ENCODE data around the gene DNAL4. TPM values are rescaled to one million over a fixed set of nuclear protein-coding genes. Genes with fewer than 3 reads are reported as not detected.
A peak's percentile ranks its signal among the peaks of the same experiment; 100 is the strongest.

The DNAL4 gene
- total RNA-seq, 2 donors from 2014 or later, result 12.3 TPM

DNA sequence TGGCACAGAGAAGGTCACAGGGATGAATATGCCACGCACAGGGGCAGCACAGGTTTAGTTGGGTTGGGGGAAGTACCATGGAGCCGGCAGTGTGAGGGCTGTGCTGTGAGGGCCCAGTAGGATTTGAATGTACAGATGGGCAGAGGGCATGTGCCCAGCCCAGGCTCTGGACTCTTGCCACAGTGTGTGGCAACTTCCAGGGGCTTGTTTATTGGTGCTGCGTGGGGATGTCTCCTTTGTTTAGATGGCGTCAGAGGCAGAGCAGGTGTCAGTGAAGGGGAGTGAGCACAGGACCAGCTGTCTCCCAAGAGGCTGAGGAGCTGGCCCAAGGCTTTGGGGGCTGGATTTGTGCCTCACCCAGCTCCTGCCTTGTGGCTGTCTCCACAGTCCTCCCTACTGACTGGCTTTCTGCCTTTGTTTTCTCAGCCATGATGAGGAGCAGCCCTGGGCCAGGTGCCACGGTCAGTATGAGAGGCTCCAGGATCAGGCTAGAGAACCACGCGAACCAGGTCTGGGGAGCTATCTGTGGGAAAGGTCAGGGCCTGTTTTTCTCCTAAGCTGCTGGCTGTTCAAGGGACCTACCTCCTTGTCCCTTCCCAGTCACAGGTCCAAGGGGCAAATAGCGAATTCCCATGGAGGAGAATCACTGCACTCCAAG, 60.1 kb downstream of the DNAL4 start:
- TF ChIP-seq, protein P1, sequence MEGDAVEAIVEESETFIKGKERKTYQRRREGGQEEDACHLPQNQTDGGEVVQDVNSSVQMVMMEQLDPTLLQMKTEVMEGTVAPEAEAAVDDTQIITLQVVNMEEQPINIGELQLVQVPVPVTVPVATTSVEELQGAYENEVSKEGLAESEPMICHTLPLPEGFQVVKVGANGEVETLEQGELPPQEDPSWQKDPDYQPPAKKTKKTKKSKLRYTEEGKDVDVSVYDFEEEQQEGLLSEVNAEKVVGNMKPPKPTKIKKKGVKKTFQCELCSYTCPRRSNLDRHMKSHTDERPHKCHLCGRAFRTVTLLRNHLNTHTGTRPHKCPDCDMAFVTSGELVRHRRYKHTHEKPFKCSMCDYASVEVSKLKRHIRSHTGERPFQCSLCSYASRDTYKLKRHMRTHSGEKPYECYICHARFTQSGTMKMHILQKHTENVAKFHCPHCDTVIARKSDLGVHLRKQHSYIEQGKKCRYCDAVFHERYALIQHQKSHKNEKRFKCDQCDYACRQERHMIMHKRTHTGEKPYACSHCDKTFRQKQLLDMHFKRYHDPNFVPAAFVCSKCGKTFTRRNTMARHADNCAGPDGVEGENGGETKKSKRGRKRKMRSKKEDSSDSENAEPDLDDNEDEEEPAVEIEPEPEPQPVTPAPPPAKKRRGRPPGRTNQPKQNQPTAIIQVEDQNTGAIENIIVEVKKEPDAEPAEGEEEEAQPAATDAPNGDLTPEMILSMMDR (IDR thresholded peaks at IDR 0.05), result no peak
- peak; percentile 72 for DNase-seq (ENCODE audit: low spot score)

DNA sequence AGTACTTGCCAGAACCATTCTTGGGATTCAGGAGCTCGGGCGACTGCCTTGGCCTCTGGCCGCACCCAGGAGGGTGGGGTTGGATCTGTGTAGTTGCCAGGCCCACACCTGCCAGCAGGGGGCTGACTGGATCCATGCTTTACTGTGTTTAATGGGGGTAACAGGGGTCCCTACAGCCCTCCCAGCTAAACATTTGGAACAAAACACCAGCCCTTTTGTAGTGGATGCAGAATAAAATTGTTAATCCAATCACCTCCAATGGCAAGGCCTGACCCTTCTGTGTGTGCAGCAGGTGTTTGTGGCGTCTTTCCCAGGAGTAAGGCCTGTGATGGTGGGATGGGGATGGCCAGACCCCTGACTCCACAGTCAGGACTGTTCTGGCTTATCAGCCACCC, 60.6 kb downstream of the DNAL4 start:
- H3K36me3 ChIP-seq, result peaks cover 72% of the 10 kb centered on the region
- H3K27me3 ChIP-seq, result no peaks in the 10 kb centered on the region
- no peak overlapping the region for H3K4me3 ChIP-seq
- peak overlapping the region; percentile 70 to 76 for H3K27ac ChIP-seq
- H3K9me3 ChIP-seq, result no peaks in the 10 kb centered on the region
- DNase-seq (ENCODE audit: low spot score), result no peak
- H3K4me1 ChIP-seq, result peaks cover 0 to 39% of the 10 kb centered on the region in 2 donors
- TF ChIP-seq, protein P1 (IDR thresholded peaks at IDR 0.05), result peak; percentile 60 to 73

More for the DNA sequence above, 60.1 kb downstream of the DNAL4 start:
- H3K4me3 ChIP-seq, result no peak overlapping the region
- no peaks in the 10 kb centered on the region for H3K27me3 ChIP-seq
- peaks cover 0 to 39% of the 10 kb centered on the region in 2 donors for H3K4me1 ChIP-seq
- no peaks in the 10 kb centered on the region for H3K9me3 ChIP-seq
- H3K36me3 ChIP-seq, result peaks cover 72% of the 10 kb centered on the region
- H3K27ac ChIP-seq, result peak overlapping the region; percentile 70 to 76

DNA sequence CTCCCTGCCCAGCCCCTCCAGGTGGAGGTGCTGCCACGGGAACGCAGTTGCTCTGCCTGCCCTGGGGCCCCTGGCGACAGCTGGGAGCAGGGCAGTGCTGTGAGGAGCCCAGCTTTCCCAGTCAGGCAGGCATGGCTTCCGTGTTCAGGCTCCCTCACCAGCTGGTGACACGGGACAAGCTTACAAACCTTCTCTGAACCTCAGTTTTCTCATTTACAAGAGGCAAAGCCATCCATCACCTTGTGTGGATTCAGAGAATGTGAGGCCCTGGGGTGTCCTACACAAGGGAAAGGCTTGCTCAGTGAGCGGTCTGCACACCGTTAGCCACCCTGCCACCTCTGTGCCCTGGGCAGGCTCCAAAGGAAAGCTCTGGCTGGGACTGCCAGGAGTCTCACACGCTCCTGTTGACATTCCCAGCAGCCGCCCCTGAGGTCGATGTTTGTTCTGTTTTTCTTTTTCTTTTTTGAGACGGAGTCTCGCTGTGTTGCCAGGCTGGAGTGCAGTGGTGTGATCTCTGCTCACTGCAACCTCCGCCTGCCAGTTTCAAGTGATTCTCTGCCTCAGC, 61.6 kb downstream of the DNAL4 start:
- Histone ChIP-seq H3K27ac (peak overlapping the region in 1 of 2 donors; percentile 76), H3K4me1 (peaks cover 0 to 39% of the 10 kb centered on the region in 2 donors), H3K36me3 (peaks cover 72% of the 10 kb centered on the region), H3K9me3 (no peaks in the 10 kb centered on the region), H3K27me3 (no peaks in the 10 kb centered on the region), H3K4me3 (no peak overlapping the region)
- no peak for DNase-seq (ENCODE audit: low spot score)
- TF ChIP-seq, protein P1 (IDR thresholded peaks at IDR 0.05), result no peak

DNA sequence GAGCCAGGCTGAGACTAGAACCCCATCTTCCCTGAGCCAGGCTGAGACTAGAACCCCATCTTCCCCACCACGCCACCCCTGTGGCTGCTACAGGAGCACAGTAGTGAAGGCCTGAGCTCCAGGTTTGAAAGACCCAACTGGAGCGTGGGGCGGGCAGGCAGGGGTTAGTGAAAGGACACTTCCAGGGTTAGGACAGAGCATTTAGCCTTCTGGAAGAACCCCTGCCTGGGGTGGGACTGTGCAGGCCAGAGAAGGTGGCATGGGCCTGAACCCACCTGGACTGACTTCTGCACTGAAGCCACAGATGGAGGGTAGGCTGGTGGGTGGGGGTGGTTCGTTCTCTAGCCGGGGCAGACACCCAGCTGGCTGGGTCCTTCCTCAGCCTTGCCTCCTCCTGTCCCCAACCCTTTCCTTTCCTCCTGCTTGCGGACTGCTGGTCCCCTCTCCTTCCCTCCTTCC, 62.2 kb downstream of the DNAL4 start:
- Histone ChIP-seq H3K27ac (no peak overlapping the region), H3K4me1 (peaks cover 0 to 39% of the 10 kb centered on the region in 2 donors), H3K4me3 (no peak overlapping the region), H3K36me3 (peaks cover 72% of the 10 kb centered on the region), H3K27me3 (no peaks in the 10 kb centered on the region), H3K9me3 (no peaks in the 10 kb centered on the region)
- TF ChIP-seq, protein P1 (IDR thresholded peaks at IDR 0.05), result no peak
- DNase-seq (ENCODE audit: low spot score), result no peak

DNA sequence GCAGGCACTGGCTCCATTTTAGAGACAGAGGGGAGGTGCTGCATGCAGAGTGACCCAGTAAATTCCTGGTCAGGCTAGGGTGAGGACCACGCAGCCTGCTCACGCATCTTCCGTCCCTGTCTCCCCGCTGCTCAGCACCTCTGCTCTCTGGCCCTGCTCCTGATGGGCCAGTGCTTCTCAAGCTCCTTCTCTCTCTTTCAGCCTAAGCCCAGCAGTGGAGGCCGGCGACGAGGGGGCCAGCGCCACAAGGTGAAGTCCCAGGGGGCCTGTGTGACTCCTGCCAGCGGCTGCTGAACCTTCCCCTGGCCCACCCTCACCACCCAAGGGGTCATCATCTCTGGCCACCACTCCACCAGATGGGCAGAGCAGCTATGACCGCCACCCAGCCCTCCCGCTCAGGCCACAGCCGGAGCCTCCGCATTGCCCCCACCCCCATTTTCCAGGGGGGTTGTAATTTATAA, 63.5 kb downstream of the DNAL4 start:
- Histone ChIP-seq H3K36me3 (peaks cover 72% of the 10 kb centered on the region), H3K9me3 (no peaks in the 10 kb centered on the region), H3K27me3 (no peaks in the 10 kb centered on the region), H3K4me3 (no peak overlapping the region), H3K4me1 (peaks cover 0 to 36% of the 10 kb centered on the region in 2 donors), H3K27ac (no peak overlapping the region)
- no peak for DNase-seq (ENCODE audit: low spot score)
- TF ChIP-seq, protein P1 (IDR thresholded peaks at IDR 0.05), result no peak

Data from right atrium auricular region (tissue), 2 donors.